HFF-Myc (cell line): Measurements from ENCODE around the gene ST3GAL2.

Experiments
- DNase-seq: peaks from one replicate; pipeline ENCODE4 v3.0.0-alpha.2; 2011; ENCODE audit warnings: low read depth; ENCODE audit errors: extremely low read depth
- H3K4me3 ChIP-seq: replicated peaks from 2 replicates; pipeline ENCODE4 v1.5.1; 2011; ENCODE audit warnings: low read depth, mild to moderate bottlenecking, control low read depth, low read length
- CTCF ChIP-seq: IDR thresholded peaks from 2 replicates; pipeline ENCODE4 v1.5.1; 2012; ENCODE audit warnings: mild to moderate bottlenecking, low read depth, low read length, control low read depth; ENCODE audit errors: missing control alignments

ST3GAL2 gene

GRCh38 chr16:70438969-70439862 is at the start of gene ST3GAL2:
TSS of gene ST3GAL2 (minus strand) at chr16:70439100. CDS start at chr16:70398530, 40,570 bp downstream.
- H3K4me3 ChIP-seq, result peak within 1 kb of the TSS; percentile 79
- DNase-seq, result peak; percentile 67
- TF ChIP-seq CTCF, result no peak

GRCh38 chr16:70484867-70485266 is 46.0 kb upstream of the ST3GAL2 start:
- H3K4me3 ChIP-seq, result no peak overlapping the region
- DNase-seq, result no peak
- TF ChIP-seq CTCF, result no peak

- no peak overlapping the region for H3K4me3 ChIP-seq
- no peak for DNase-seq
- no peak for TF ChIP-seq CTCF
These were observed 44.5 kb upstream of the ST3GAL2 start for GRCh38 chr16:70483426-70483825.

GRCh38 chr16:70482624-70483023 is 43.7 kb upstream of the ST3GAL2 start:
- TF ChIP-seq CTCF, result no peak
- no peak for DNase-seq
- H3K4me3 ChIP-seq, result no peak overlapping the region

- no peak for TF ChIP-seq CTCF
- H3K4me3 ChIP-seq, result no peak overlapping the region
- DNase-seq, result no peak
These were observed 43.1 kb upstream of the ST3GAL2 start for GRCh38 chr16:70481929-70482536.

- no peak for DNase-seq
- TF ChIP-seq CTCF, result no peak
- no peak overlapping the region for H3K4me3 ChIP-seq
These were observed 41.5 kb upstream of the ST3GAL2 start for GRCh38 chr16:70480127-70481105.
